EL (cell line): ENCODE data around the gene ARHGEF4.
A peak's percentile ranks its signal among the peaks of the same experiment; 100 is the strongest.

Experiments
- DNase-seq: peaks from one replicate; pipeline ENCODE4 v3.0.0-alpha.2; 2016

Gene ARHGEF4

DNA sequence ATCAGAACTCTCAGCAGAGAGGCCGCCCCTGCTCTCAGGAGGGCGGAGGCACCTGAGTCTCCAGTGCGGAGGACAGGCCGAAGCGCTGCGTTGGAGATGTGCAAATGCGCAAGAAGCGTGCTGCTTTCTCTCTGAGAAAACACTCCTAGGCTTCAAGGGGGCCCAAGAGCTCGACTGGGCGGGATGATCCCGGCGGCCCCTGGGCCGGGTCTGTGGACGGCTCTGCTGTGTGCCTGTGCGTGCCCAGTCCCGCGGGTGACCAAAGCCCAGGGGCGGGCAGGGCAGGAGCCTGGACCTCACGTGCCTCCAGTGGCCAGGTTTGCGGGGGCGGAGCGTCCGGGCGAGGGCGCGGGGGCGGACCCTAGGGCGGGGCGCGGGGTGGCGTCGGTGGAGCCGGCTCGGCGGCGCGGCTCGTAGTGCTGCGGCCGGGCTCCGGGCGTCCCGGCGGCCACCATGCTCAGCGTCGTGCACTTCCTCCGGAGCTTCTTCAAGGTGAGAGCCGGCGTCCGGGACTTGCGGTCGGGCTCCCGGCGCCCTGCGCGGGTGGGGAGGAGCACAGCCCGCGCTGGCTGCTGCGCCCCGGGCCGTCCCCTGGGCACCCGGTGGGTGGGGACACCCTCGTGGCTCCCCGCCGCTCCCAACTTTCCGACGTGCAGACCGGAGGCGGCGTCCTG is at the start of gene ARHGEF4:
TSS of gene ARHGEF4 (plus strand) at position 414 of the 674 bp plus-strand sequence. CDS start at position 454, 40 bp downstream.
- DNase-seq: peak; percentile 34

DNA sequence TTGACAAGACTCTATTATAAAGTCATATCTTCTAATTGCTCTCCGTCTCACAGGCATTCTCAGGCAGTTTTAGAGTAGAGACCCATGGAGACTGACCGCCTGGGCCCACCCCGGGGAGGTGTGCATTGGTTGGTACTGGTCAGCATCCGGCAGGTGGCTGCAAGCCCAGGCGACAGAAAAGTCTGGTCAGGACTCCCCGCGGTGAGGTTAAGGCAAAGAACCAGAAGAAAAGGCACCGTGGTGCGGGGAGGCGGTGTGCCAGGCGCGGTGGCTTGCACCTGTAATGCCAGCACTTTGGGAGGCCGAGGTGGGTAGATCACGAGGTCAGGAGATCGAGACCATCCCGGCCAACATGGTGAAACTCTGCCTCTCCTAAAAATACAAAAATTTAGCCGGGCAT is 48.9 kb upstream of the ARHGEF4 start:
- no peak for DNase-seq

DNA sequence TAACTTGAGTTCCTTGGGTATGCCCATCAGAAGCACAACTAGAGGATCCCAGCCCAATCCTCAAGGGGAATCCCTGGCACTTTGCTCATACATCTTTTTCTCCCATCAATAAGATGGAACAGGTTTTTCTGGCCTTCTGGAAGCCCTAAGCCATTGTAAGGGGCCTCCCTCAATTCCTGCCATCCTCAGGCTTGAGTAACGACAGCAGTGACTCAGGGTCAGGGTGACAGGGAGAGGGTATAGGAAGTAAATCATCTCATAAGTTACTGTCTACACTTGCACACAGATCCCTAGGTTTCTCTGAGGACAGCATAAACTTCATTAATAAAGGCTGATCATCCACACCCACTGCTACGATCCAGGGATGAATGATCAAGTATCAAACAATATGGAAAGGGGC is 46.4 kb upstream of the ARHGEF4 start:
- no peak for DNase-seq

DNA sequence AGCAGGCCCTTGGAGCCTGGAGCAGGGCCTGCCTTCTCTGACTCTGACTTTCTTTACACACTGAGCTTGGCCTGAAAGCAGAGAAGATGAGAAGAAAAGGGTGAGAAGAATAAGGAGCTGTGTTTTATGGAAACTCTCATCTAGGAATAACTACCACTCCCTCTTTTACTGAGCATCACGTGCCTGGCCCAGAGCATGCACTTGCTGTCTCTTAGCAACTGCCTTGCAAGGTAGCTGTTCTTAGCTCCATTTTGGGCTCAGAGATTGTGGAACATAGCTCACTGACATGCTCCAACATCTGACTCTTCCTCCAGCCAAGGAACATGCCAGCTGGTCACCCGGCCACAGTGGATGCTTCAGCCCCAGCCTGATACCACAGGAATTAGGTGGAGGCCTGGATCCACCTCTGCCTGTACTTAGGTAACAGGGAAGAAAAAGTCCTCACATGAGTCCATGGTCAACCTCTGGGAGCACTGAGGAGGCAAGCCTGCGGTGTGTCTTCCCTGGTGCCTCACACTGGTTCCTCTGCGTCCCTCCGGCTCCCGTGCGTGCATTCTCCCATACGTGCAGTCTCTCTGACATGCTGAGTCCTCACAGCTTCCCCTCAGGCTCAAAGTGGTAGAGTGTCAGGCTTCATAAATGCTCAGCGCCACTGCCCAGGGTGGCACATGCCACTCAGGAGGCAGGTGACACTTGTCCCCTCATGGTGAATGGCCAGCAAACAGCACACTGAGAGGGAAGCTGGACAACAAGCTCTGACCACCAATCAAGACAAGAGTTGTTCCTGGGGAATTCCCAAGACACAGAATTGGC is 45.7 kb upstream of the ARHGEF4 start:
- no peak for DNase-seq

GRCh38 chr2:130791617-130791939 is 45.1 kb upstream of the ARHGEF4 start:
- no peak for DNase-seq

DNA sequence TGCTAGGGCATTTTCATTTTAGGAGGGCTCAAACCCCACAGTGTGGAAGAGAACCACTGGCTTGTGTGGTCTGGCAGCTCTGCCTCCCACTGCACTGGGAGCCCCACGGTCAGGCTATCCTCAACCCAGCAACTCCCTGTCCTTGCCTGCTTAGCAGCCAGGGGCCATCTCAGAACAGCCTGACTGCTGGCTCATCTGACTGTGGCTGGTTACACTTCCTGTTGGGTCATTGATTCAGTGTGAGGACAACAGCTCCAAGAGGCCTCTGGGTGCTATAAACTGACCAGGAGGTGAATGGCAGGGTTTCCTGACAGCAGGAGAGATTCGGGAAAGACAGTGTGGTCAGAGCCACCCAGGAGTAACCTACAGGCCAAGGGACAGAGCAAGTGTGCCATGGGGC is 41.3 kb upstream of the ARHGEF4 start:
- peak; percentile 9 for DNase-seq

- DNase-seq: no peak
Observed at GRCh38 chr2:130796290-130796689, 40.4 kb upstream of the ARHGEF4 start.

GRCh38 chr2:130797493-130798435 is 39.0 kb upstream of the ARHGEF4 start:
- peak; percentile 87 for DNase-seq

DNA sequence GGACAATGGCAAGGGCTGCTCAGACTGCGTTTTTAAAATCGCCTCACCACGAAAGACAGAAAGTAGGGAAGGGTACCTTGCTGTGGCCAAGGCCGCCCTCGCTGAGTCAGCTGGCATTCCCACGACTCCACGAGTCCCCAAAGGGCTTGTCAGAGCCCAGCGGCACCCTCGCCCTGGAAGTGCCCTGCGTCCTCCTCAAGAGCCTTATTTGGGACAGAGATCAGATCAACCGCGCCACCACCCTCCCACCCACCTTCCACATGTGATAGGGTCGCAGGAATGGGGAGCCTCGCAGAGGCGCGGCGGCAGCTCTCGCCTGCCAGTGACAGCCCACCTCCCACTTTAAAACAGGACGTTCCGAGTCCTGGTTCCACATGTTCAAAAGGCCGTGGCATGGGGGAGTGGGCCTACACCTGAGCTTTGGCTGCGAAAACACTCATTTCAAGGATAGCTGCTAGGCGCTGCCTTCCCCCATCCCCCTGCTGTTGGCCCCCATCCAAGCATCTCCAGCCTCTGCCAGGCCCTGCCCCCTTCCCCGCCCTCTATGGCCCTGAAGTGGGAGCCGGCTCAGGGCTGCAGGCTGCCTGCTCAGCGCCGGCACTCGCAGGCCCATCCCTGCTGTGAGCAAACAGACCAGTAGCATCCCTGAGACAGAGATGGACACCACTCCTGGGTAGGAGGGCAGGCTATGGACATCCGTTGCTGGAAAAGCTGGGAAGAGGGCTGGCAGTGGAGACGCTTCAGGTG is 38.1 kb upstream of the ARHGEF4 start:
- no peak for DNase-seq

DNA sequence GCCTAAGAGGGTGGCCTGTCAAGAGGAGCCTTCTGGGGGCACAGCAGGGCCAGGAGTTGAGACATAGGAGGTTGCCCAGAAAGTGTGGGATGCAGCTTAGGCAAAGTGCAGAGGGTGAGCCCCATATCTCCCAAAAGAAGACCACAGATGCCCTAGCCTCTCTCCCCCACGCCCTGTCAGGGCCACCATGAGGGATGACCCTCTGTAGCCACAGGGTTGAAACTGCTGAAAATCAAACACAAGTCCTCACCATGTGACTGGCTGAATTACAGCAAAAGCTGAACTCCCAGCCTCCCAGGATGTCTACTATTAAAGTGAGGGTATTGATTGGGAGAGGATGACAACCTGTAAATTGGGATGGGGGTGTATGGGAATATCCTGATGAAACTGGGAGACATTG is 37.4 kb upstream of the ARHGEF4 start:
- no peak for DNase-seq

DNA sequence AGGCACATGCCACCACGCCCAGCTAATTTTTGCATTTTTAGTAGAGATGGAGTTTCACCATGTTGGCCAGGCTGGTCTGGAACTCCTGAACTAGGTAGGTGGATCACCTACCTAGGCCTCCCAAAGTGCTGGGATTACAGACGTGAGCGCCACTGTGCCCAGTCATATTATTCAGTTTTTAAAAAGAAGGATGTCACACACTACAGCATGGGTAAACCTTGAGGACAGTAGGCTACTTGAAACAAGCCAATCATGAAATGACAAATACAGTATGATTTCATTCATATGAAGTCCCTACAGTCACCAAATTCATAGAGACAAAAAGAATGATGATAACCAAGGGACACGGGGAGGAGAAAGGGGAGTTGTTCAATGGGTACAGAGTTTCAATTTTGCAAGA is 31.1 kb upstream of the ARHGEF4 start:
- DNase-seq: no peak

- no peak for DNase-seq
Observed at GRCh38 chr2:130806370-130806769, 30.3 kb upstream of the ARHGEF4 start.

- no peak for DNase-seq
Observed at GRCh38 chr2:130807659-130808385, 28.9 kb upstream of the ARHGEF4 start.

DNA sequence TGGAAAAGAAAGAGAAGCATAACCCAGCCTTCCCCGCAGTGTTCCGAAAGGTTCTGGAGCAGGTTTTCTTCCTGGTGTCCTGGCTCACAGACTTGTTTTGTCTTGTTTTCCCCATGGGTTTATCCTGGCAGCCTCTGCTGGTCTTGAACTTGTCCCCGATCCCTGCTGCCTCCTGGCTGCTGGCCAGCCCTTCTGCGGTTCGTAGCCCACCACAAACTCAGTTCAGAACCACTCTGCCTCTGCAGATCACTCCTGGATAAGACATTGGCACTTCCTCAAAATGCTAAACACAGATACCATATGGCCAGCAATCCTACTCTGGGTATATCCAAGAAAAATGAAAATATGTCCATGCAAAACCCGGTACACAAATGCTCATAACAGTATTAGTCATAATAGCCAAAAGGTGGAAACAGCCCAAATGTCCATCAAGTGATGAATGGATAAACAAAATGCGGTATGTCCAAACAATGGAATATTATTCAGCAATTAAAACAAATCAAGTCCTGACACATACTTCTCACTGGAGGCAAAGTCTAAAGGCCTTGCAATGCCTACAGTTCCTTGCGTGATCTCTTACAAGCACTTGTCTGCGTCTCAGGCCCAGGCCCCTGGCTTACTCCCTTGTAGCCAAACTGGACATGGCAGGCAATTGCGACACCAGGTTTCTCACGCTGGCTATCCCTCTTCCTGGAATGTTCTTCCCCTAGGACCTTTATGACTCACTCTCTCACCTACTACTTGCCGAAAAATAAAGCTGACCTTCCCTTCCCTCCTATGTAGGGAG is 28.0 kb upstream of the ARHGEF4 start:
- DNase-seq: no peak

DNA sequence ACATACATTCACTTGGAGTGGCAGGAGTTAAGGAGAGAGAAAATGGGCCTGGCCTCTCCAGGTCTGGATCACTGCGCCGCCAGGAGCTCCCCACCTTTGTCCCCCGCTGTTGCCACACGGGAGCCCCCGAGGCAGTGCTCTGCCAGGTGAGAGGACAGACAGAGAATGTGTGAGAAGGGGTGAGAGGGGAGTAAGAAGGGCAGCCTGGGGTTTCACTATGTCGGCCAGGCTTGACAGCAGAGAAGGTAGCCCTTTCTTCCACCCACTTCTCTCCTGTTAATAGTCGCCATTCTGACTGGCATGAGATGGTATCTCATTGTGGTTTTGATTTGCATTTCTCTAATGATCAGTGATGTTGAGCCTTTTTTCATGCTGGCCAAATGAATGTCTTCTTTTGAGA is 26.2 kb upstream of the ARHGEF4 start:
- no peak for DNase-seq

DNA sequence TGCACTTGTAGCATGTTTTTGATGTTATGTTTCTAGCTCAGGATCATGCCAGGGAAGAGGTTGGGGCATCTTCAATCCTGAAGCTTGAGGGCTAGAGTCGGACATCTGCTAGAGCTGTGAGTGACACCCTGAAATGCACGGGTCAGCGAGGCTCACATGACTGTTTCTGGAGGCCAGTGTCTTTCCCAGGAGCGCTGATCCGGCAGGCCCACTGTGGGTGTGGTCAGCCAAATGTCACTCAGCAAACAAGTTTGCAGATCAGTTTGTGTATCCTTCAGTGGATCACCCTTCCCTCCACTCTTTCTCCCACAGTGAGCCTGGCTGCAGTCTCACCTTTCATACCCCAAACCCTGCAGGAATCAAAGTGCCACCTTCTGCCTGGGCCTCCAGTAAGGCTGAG is 23.0 kb upstream of the ARHGEF4 start:
- no peak for DNase-seq

- no peak for DNase-seq
Observed at GRCh38 chr2:130814931-130815680, 21.6 kb upstream of the ARHGEF4 start.

GRCh38 chr2:130818809-130819208 is 17.9 kb upstream of the ARHGEF4 start:
- DNase-seq: no peak

- no peak for DNase-seq
Observed at GRCh38 chr2:130819226-130819607, 17.5 kb upstream of the ARHGEF4 start.

GRCh38 chr2:130819608-130820278 is 17.0 kb upstream of the ARHGEF4 start:
- DNase-seq: no peak
